Vagina (tissue), 2 donors: ENCODE data around the gene MAIP1. TPM values are rescaled to one million over a fixed set of nuclear protein-coding genes. Genes with fewer than 3 reads are reported as not detected.

ENCODE experiments used
- DNase-seq, 2 donors: peaks; one replicate each; pipeline ENCODE4 v3.0.0-alpha.2; 2017; ENCODE audit errors: extremely low spot score in 2 of 2
- H3K27ac ChIP-seq: fragments of 200-600 bp; sonication (generic); one replicate; pipeline ENCODE4 v1.5.1; 2019
- H3K27me3 ChIP-seq: fragments of 200-600 bp; sonication (generic); one replicate; pipeline ENCODE4 v1.5.1; 2019
- H3K36me3 ChIP-seq, 2 donors: fragments of 200-600 bp; sonication (generic); one replicate each; pipeline ENCODE4 v1.5.1; 2017 to 2019
- H3K4me1 ChIP-seq: fragments of 200-600 bp; sonication (generic); one replicate; pipeline ENCODE4 v1.5.1; 2019
- H3K4me3 ChIP-seq, 2 donors: fragments of 200-600 bp; sonication (generic); 1 replicate in 1 of 2; 2 replicates in 1 of 2; pipeline ENCODE4 v1.5.1; 2016 to 2019
- H3K9me3 ChIP-seq: fragments of 200-600 bp; sonication (generic); one replicate; pipeline ENCODE4 v1.5.1; 2019
- POLR2A ChIP-seq, 2 donors: fragments of 450-650 bp; IDR thresholded peaks; one replicate each; pipeline ENCODE4 v1.6.1; 2017; ENCODE audit warnings: antibody characterized with exemption in 2 of 2, mild to moderate bottlenecking in 2 of 2, moderate library complexity in 2 of 2
- POLR2AphosphoS5 ChIP-seq, 2 donors: sonication (generic); formaldehyde crosslinking; IDR thresholded peaks; one replicate each; pipeline ENCODE4 v1.9.0; 2017; ENCODE audit warnings: antibody characterized with exemption in 2 of 2, mild to moderate bottlenecking in 2 of 2, low read depth in 1 of 2; ENCODE audit not compliant: insufficient read depth in 1 of 2
- intact Hi-C: fragments of 100-400 bp; cut with DNase I; formaldehyde crosslinking; loops from one replicate; pipeline ENCODE4 v1.15.1; 2023
- total RNA-seq: library from RNA; depleted of rRNA; stranded (reverse); fragments of >200 nt; gene quantifications from one replicate; pipeline ENCODE4 v1.2.3, GENCODE V29; 2016
- TF ChIP-seq, protein P1 (sequence below), 3 experiments: fragments of 450-650 bp in 2 of 3; fragments of 200-600 bp in 1 of 3; sonication (generic) in 1 of 3; IDR thresholded peaks; one replicate each; pipeline ENCODE4 v1.5.1; 2017 to 2019; ENCODE audit warnings: antibody characterized with exemption in 3 of 3, mild to moderate bottlenecking in 2 of 3, moderate library complexity in 2 of 3

Gene MAIP1
- total RNA-seq, 1 donor from 2014 or later, result 16.0 TPM

DNA sequence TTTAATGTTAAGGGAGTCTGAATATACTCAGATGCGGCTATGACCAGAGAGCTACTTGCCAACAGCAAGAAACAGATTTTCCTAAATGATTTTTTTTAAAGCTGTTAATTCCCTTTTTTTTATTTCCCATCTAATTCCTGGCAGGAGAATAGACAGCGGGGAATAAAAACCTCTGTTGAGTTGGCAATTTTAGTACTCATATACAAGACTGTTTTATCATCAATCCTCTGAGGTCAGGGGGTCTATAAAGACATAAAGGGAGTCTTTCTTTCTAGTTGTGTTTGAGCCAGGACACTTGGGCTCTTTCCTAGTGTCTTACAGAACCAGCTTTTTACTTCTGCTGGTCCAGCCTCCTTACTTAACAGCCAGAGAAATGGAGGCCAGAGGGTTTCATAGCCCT is 29.4 kb downstream of the MAIP1 start:
- intact Hi-C loops, result no loop called here

DNA sequence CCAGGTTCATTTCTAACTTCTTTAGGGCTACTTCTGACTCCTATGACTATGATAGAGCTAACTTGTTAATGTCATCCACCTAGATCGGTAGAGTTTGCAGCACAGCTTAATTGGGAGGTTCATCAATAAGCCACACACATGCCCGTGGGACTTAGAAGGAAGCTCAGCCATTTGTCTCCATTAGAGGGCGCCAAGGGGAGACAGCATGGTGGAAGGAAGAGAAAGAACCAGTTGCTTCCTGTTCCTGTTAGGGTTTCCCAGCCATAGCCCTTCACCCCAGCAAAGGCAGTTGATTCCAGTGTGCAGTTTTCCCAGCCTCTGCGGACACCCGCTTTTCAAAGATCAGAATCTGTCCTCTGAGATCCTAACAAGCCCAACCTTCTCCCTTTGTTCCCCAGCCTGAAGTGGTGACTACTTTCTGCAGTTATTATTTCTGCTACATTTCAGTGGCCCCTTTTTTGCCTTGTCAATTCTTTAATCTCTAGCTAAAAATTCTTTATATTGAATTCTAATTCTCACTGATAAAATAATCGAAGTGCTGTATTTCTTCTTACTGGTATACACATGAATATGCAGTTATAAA is 30.3 kb downstream of the MAIP1 start:
- Histone ChIP-seq H3K4me1 (peaks cover 15% of the 10 kb centered on the region), H3K27me3 (no peaks in the 10 kb centered on the region), H3K36me3 (no peaks in the 10 kb centered on the region), H3K9me3 (no peaks in the 10 kb centered on the region), H3K27ac (peak overlapping the region; percentile 11), H3K4me3 (no peak overlapping the region)
- DNase-seq, result no peak
- no peak for TF ChIP-seq POLR2A (IDR thresholded peaks at IDR 0.05)
- TF ChIP-seq, protein P1, sequence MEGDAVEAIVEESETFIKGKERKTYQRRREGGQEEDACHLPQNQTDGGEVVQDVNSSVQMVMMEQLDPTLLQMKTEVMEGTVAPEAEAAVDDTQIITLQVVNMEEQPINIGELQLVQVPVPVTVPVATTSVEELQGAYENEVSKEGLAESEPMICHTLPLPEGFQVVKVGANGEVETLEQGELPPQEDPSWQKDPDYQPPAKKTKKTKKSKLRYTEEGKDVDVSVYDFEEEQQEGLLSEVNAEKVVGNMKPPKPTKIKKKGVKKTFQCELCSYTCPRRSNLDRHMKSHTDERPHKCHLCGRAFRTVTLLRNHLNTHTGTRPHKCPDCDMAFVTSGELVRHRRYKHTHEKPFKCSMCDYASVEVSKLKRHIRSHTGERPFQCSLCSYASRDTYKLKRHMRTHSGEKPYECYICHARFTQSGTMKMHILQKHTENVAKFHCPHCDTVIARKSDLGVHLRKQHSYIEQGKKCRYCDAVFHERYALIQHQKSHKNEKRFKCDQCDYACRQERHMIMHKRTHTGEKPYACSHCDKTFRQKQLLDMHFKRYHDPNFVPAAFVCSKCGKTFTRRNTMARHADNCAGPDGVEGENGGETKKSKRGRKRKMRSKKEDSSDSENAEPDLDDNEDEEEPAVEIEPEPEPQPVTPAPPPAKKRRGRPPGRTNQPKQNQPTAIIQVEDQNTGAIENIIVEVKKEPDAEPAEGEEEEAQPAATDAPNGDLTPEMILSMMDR (IDR thresholded peaks at IDR 0.05), result peak in 2 of 3 experiments; percentile 19 to 23
- intact Hi-C loops, result no loop called here

More for the DNA sequence above, 29.4 kb downstream of the MAIP1 start:
- Histone ChIP-seq H3K4me3 (no peak overlapping the region), H3K9me3 (no peaks in the 10 kb centered on the region), H3K4me1 (peaks cover 15% of the 10 kb centered on the region), H3K36me3 (no peaks in the 10 kb centered on the region), H3K27ac (peak overlapping the region; percentile 11), H3K27me3 (no peaks in the 10 kb centered on the region)
- no peak for TF ChIP-seq POLR2A (IDR thresholded peaks at IDR 0.05)
- no peak for TF ChIP-seq POLR2AphosphoS5 (IDR thresholded peaks at IDR 0.05; ENCODE audit: insufficient read depth in 1 of 2, low read depth in 1 of 2)
- TF ChIP-seq, protein P1 (IDR thresholded peaks at IDR 0.05), result no peak
- no peak for DNase-seq

DNA sequence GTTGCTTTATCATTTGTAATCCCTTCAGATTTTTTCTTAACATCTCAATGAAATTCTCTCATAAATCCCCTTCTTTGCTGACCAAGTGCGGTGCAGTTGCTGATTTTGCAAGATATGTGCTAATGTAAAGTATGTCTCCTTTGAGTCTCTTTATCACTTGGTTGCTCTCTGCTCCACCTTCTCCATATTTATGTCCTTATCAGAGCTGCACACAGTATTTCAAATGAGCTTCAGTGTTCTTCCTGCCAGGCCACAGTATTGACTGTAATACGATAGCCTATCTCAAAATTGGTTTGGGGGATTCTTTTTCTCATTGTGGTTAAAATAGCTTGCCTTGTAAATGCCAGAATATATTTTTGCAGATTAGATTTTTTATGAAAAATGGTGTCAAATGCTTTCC is 32.2 kb downstream of the MAIP1 start:
- Histone ChIP-seq H3K27me3 (no peaks in the 10 kb centered on the region), H3K4me3 (no peak overlapping the region), H3K36me3 (no peaks in the 10 kb centered on the region), H3K9me3 (no peaks in the 10 kb centered on the region), H3K27ac (no peak overlapping the region), H3K4me1 (peaks cover 15% of the 10 kb centered on the region)
- intact Hi-C loops, result no loop called here
- no peak for TF ChIP-seq POLR2AphosphoS5 (IDR thresholded peaks at IDR 0.05; ENCODE audit: insufficient read depth in 1 of 2, low read depth in 1 of 2)
- no peak for TF ChIP-seq POLR2A (IDR thresholded peaks at IDR 0.05)
- TF ChIP-seq, protein P1 (IDR thresholded peaks at IDR 0.05), result no peak
- DNase-seq, result no peak

DNA sequence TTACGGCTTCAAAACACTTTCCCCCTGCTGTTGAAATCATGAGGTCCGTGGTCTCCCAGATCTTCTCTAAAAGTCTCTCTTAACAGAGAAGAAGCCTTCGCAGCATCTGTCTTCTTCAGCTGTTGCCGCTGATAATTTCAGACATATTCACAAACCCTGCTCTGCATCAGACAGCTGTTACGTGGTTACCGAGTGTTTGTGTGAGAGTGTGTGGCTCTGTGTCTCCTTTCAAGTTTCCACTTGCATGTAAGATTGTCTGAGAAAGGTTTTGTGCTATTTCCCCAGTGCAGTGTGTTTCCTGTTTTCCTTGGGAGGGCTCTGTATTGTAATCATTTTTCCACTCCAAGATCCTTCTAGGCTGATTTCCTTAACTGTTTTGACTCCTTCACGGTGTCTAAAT is 32.8 kb downstream of the MAIP1 start:
- Histone ChIP-seq H3K36me3 (no peaks in the 10 kb centered on the region), H3K27ac (no peak overlapping the region), H3K27me3 (no peaks in the 10 kb centered on the region), H3K4me1 (peaks cover 15% of the 10 kb centered on the region), H3K9me3 (no peaks in the 10 kb centered on the region), H3K4me3 (no peak overlapping the region)
- TF ChIP-seq, protein P1 (IDR thresholded peaks at IDR 0.05), result no peak
- no peak for DNase-seq
- intact Hi-C loops, result no loop called here

DNA sequence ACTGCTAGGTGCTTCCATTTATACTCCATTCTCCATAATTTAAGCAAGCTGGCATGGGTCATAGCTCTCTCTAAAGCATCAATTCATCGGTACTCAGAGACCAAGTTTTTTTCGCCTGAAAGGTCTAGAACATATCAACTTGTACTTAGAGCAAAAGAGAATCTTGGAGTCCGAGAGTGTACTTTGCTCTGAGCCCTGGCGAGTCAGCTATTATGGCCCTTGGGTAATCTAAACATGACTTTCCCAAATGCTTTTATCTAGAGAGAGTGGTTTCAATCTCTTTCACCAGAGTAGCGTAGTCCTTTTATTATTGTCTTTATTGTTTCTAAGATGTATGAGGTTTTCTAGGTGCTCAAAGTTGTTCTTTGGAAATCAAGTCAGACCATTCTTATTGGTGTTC is 34.4 kb downstream of the MAIP1 start:
- no peak overlapping the region for H3K4me3 ChIP-seq
- no peaks in the 10 kb centered on the region for H3K27me3 ChIP-seq
- TF ChIP-seq, protein P1 (IDR thresholded peaks at IDR 0.05), result no peak
- TF ChIP-seq POLR2A (IDR thresholded peaks at IDR 0.05) (no peak), POLR2AphosphoS5 (IDR thresholded peaks at IDR 0.05; ENCODE audit: insufficient read depth in 1 of 2, low read depth in 1 of 2) (no peak)
- peaks cover 15% of the 10 kb centered on the region for H3K4me1 ChIP-seq
- H3K9me3 ChIP-seq, result no peaks in the 10 kb centered on the region
- no peaks in the 10 kb centered on the region for H3K36me3 ChIP-seq
- no peak overlapping the region for H3K27ac ChIP-seq
- intact Hi-C loops, result no loop called here
- no peak for DNase-seq
